Measurements from ENCODE around the gene PRMT1. TPM values are rescaled to one million over a fixed set of nuclear protein-coding genes. Genes with fewer than 3 reads are reported as not detected.

PRMT1 gene
- total RNA-seq, 1 donor from 2014 or later, result 90.8 TPM

- peaks cover 54% of the 10 kb centered on the region for H3K36me3 ChIP-seq
Observed at GRCh38 chr19:49683814-49684250, 6.8 kb downstream of the PRMT1 start.

GRCh38 chr19:49684251-49684982, 7.3 kb downstream of the PRMT1 start:
- Histone ChIP-seq H3K36me3 (peaks cover 54% of the 10 kb centered on the region), H3K9me3 (no peaks in the 10 kb centered on the region), H3K4me1 (peaks cover 13% of the 10 kb centered on the region), H3K27ac (no peak overlapping the region), H3K4me3 (no peak overlapping the region), H3K27me3 (no peaks in the 10 kb centered on the region)
- ATAC-seq (peak; percentile 2), DNase-seq (no peak)
- intact Hi-C loops (cut with DNase I), result no loop called here
- peak; percentile 37 for TF ChIP-seq CTCF (IDR thresholded peaks at IDR 0.05)

More at GRCh38 chr19:49683814-49684250, 6.8 kb downstream of the PRMT1 start:
- DNase-seq, result no peak
- intact Hi-C loops (cut with DNase I), result no loop called here
- no peaks in the 10 kb centered on the region for H3K9me3 ChIP-seq
- no peaks in the 10 kb centered on the region for H3K27me3 ChIP-seq
- peaks cover 17% of the 10 kb centered on the region for H3K4me1 ChIP-seq
- no peak overlapping the region for H3K27ac ChIP-seq
- ATAC-seq, result no peak
- TF ChIP-seq CTCF (IDR thresholded peaks at IDR 0.05), result no peak
- H3K4me3 ChIP-seq, result no peak overlapping the region

GRCh38 chr19:49684983-49685553, 8.0 kb downstream of the PRMT1 start:
- no peak for DNase-seq
- intact Hi-C loops (cut with DNase I), result no loop called here
- Histone ChIP-seq H3K9me3 (no peaks in the 10 kb centered on the region), H3K36me3 (peaks cover 54% of the 10 kb centered on the region), H3K27me3 (peaks cover 5% of the 10 kb centered on the region), H3K4me3 (no peak overlapping the region), H3K4me1 (peaks cover 16% of the 10 kb centered on the region), H3K27ac (no peak overlapping the region)
- ATAC-seq, result no peak
- no peak for TF ChIP-seq CTCF (IDR thresholded peaks at IDR 0.05)

- peaks cover 16% of the 10 kb centered on the region for H3K4me1 ChIP-seq
- peak overlapping the region; percentile 16 for H3K4me3 ChIP-seq
- peaks cover 7% of the 10 kb centered on the region for H3K27me3 ChIP-seq
- no peak for TF ChIP-seq CTCF (IDR thresholded peaks at IDR 0.05)
- H3K27ac ChIP-seq, result no peak overlapping the region
- H3K9me3 ChIP-seq, result no peaks in the 10 kb centered on the region
- peaks cover 51% of the 10 kb centered on the region for H3K36me3 ChIP-seq
- ATAC-seq (no peak), DNase-seq (no peak)
- intact Hi-C loops (cut with DNase I), result no loop called here
Observed at GRCh38 chr19:49685845-49686332, 8.8 kb downstream of the PRMT1 start.

- Histone ChIP-seq H3K4me1 (peaks cover 22% of the 10 kb centered on the region), H3K4me3 (peak overlapping the region; percentile 59), H3K36me3 (peaks cover 48% of the 10 kb centered on the region), H3K9me3 (no peaks in the 10 kb centered on the region), H3K27me3 (peaks cover 7% of the 10 kb centered on the region), H3K27ac (peak overlapping the region; percentile 13)
- ATAC-seq, result no peak
- no peak for DNase-seq
- intact Hi-C loops (cut with DNase I), result no loop called here
- no peak for TF ChIP-seq CTCF (IDR thresholded peaks at IDR 0.05)
Observed at GRCh38 chr19:49686503-49687088, 9.5 kb downstream of the PRMT1 start.
